ENCODE data around the gene CHRDL2. TPM values are rescaled to one million over a fixed set of nuclear protein-coding genes. Genes with fewer than 3 reads are reported as not detected.

The CHRDL2 gene
- total and polyA plus RNA-seq, 7 donors, result 6.1 to 45.1 (median 14.6) TPM; not detected in 1

- TF ChIP-seq POLR2AphosphoS5 (IDR thresholded peaks at IDR 0.05) (no peak), EP300 (IDR thresholded peaks at IDR 0.05) (no peak), POLR2A (IDR thresholded peaks at IDR 0.05) (no peak)
- TF ChIP-seq, protein P1, sequence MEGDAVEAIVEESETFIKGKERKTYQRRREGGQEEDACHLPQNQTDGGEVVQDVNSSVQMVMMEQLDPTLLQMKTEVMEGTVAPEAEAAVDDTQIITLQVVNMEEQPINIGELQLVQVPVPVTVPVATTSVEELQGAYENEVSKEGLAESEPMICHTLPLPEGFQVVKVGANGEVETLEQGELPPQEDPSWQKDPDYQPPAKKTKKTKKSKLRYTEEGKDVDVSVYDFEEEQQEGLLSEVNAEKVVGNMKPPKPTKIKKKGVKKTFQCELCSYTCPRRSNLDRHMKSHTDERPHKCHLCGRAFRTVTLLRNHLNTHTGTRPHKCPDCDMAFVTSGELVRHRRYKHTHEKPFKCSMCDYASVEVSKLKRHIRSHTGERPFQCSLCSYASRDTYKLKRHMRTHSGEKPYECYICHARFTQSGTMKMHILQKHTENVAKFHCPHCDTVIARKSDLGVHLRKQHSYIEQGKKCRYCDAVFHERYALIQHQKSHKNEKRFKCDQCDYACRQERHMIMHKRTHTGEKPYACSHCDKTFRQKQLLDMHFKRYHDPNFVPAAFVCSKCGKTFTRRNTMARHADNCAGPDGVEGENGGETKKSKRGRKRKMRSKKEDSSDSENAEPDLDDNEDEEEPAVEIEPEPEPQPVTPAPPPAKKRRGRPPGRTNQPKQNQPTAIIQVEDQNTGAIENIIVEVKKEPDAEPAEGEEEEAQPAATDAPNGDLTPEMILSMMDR (IDR thresholded peaks at IDR 0.05), result no peak
Observed at GRCh38 chr11:74673693-74674360, 57.4 kb downstream of the CHRDL2 start.

GRCh38 chr11:74672956-74673692 is 58.1 kb downstream of the CHRDL2 start:
- intact Hi-C loops (cut with DNase I), result no loop called here
- 70 to 84% methylated on average over 12 of the region's 12 CpGs for WGBS, 2 donors
- no peak overlapping the region for H3K4me3 ChIP-seq

More at GRCh38 chr11:74673693-74674360, 57.4 kb downstream of the CHRDL2 start:
- H3K4me3 ChIP-seq, result no peak overlapping the region
- WGBS, 2 donors, result 83 to 90% methylated on average over 7 of the region's 7 CpGs
- no peaks in the 10 kb centered on the region for H3K9me3 ChIP-seq
- no peaks in the 10 kb centered on the region for H3K27me3 ChIP-seq
- peak overlapping the region; percentile 72 to 91 (median 84) for H3K27ac ChIP-seq
- intact Hi-C loops (cut with DNase I), result no loop called here
- no peaks in the 10 kb centered on the region for H3K36me3 ChIP-seq
- no peak for DNase-seq
- peaks cover 3 to 35% (median 23%) of the 10 kb centered on the region in 4 donors for H3K4me1 ChIP-seq

DNA sequence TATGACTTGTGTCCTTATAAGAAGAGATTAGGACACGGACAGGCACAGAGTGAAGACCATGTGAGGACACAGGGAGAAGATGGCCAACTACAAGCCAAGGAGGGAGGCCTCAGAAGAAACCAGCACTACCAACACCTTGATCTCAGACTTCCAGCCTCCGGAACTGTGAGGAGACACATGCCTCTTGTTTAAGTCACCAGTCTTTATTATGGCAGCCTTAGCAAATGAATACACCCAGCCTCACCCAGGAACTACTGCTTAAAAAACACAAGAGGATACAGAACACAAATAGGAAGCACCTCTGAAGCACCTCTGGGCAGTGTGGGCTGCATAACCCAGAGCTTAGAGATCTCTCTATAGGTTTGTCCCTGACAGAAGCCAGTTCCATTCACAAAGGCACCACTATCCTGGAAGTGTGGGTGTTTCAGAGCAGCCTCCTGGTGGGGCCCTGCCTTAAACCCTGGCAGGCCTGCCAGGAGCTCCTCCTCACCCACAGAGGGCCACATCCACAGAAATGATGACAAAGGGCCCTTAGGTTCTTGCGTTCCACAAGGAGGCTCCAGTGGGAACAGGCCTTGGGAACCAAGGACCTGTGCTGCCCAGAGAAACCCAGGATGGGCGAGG is 58.8 kb downstream of the CHRDL2 start:
- Histone ChIP-seq H3K27me3 (no peaks in the 10 kb centered on the region), H3K4me3 (no peak overlapping the region), H3K4me1 (peaks cover 3 to 35% (median 23%) of the 10 kb centered on the region in 4 donors), H3K9me3 (no peaks in the 10 kb centered on the region), H3K36me3 (no peaks in the 10 kb centered on the region), H3K27ac (peak overlapping the region; percentile 72 to 91 (median 84))
- no peak for DNase-seq
- intact Hi-C loops (cut with DNase I), result no loop called here
- 85 to 90% methylated on average over 4 of the region's 4 CpGs for WGBS, 2 donors
- TF ChIP-seq POLR2A (IDR thresholded peaks at IDR 0.05), result no peak
- no peak for TF ChIP-seq EP300 (IDR thresholded peaks at IDR 0.05)
- no peak for TF ChIP-seq POLR2AphosphoS5 (IDR thresholded peaks at IDR 0.05)
- TF ChIP-seq, protein P1 (IDR thresholded peaks at IDR 0.05), result no peak

More at GRCh38 chr11:74672956-74673692, 58.1 kb downstream of the CHRDL2 start:
- TF ChIP-seq POLR2AphosphoS5 (IDR thresholded peaks at IDR 0.05) (peak; percentile 55 to 79 (median 72)), EP300 (IDR thresholded peaks at IDR 0.05) (peak in 2 of 4 donors; percentile 61 to 68), POLR2A (IDR thresholded peaks at IDR 0.05) (no peak)
- TF ChIP-seq, protein P1 (IDR thresholded peaks at IDR 0.05), result no peak
- peak overlapping the region; percentile 72 to 91 (median 84) for H3K27ac ChIP-seq
- H3K36me3 ChIP-seq, result no peaks in the 10 kb centered on the region
- no peaks in the 10 kb centered on the region for H3K27me3 ChIP-seq
- peak; percentile 93 for DNase-seq
- no peaks in the 10 kb centered on the region for H3K9me3 ChIP-seq
- H3K4me1 ChIP-seq, result peaks cover 3 to 35% (median 23%) of the 10 kb centered on the region in 4 donors

DNA sequence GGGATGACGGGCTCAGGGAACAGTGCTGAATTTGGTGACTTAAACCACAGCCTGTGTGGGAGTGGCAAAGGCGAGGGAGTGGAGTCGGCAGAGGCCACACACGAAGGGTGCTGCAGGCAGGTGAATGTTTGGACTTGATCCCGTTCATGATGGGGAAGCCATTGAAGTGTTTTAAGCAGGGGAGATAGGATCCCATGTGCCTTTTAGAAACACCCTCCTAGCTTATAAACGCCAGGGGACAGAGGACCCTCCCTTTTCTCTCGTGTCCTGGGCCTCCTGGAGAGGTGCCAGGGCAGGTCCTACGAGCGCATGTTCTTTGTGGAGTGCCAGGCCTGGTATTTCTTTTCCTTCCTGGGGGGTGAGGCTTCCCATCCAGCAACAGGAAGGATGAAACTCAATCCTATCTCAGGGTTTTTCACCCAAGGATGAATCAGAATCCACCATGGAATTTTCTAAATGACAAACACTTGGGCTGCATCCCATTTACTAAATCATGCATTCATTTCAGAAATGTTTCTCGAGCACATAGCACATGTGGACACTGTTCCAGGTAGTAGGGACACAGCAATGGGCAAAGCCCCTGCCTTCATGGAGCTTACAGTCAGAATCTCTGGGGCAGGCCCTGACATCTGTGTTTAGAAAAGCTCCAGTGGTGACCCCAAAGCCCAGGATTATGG is 59.6 kb downstream of the CHRDL2 start:
- H3K27me3 ChIP-seq, result no peaks in the 10 kb centered on the region
- 86 to 91% methylated on average over 10 of the region's 10 CpGs for WGBS, 2 donors
- DNase-seq, result no peak
- H3K36me3 ChIP-seq, result no peaks in the 10 kb centered on the region
- no peak for TF ChIP-seq EP300 (IDR thresholded peaks at IDR 0.05)
- TF ChIP-seq, protein P1 (IDR thresholded peaks at IDR 0.05), result no peak
- no peak for TF ChIP-seq POLR2A (IDR thresholded peaks at IDR 0.05)
- TF ChIP-seq POLR2AphosphoS5 (IDR thresholded peaks at IDR 0.05), result no peak
- no peak overlapping the region for H3K4me3 ChIP-seq
- H3K9me3 ChIP-seq, result no peaks in the 10 kb centered on the region
- intact Hi-C loops (cut with DNase I), result no loop called here
- H3K4me1 ChIP-seq, result peaks cover 3 to 28% (median 23%) of the 10 kb centered on the region in 4 donors
- peak overlapping the region in 3 of 4 donors; percentile 80 to 91 (median 87) for H3K27ac ChIP-seq
